ENCODE measurements around the gene ENGASE.

Gene ENGASE

DNA sequence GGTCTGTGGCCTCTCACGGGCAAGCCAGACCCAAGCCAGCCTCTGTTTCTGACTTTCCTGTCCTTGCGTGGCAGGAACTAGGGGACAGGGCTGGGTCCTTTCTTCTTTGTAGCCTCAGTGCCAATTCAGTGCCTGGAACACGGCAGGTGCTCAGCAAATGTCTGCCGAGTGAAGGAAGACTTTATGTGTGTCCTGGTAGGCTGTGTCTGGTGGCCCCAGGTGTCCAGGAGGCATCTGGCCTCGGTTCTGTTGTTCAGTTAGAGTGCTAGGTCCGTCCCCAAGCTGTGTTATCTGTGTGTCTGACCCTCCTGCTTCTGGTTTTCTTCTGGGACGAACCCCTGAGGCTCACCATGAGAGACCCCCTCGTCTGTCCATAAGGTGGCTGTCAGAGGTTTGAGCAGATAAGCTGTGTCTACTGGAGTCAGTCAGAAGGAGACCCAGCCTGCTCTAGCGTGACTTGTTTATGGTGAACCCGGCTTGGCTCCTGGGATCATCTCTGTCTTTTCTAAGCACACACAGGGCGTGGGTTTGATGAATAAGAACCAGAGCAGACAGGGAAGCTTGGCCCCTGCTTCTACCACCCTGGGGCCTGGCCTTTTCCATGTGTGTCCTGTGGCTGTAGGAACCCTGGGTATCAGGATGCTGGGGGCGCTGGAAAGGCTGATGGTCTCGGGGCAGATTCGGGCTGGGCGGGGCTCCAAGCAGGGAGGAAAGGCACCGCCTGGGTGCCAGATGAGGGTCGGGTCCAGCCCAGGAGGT is 39.3 kb downstream of the ENGASE start:
- DNase-seq (ENCODE audit: low read depth, low spot score) = no peak

DNA sequence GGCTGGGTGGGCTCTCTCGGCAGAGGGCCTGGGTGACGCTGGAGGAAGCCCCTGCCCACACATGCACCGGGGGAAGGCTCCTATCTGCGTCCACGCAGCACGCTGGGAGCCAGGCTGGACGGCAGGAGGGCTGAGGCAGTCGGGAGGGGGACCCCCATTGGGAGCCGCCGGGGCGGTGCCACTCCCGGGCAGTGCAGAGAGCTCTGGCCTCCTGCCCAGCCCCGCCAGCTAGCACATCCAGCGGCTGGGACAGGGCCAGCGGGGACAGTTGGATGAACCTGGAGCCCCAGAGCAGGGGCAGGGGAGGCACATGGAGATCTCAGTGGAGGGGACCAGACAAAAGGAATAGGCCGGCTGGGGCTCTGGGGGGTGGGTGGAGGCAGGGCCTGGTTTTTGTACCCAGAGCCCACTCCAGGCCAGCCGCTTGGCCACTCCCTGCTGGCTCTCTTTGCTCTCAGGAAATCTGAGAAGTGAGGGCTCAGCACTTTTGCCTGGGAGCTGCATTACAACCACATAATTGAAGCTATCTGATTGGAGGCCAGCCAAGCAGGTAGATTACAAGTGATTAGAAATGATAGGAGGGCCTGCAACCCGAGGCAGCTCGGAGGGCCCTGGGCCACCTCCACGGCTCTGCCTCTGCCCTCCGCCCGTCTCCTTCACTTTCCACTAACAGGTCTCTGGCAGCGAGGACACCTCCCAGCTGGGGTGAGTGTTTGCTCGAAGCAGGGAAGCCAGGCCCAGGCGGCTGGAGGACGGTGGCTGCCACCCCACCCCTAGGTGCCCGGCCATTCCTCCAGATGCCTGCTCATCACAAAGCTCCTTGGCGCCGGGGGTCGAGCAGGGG is 40.1 kb downstream of the ENGASE start:
- no peak for DNase-seq (ENCODE audit: low read depth, low spot score)

DNA sequence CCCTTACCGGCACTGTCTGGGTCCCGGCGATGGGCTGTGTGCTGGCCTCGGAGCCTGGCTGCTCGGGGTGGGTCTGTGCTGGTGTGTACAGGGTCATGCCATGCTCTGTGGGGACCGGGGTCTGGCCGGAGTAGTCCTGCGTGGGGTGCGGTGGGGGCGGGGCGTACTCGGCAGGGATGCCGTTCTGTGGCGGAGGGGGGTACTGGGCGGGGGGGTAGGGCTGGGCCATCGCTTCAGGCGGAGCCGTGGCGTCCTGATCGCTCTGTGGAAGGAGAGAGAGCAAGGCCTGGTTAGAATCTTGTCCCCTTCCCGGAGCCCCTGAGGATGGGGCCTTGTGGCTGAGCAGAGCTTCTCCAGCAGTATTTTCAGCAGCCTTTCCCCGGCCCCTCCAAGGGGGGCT is 40.9 kb downstream of the ENGASE start:
- DNase-seq (ENCODE audit: low read depth, low spot score) = no peak

DNA sequence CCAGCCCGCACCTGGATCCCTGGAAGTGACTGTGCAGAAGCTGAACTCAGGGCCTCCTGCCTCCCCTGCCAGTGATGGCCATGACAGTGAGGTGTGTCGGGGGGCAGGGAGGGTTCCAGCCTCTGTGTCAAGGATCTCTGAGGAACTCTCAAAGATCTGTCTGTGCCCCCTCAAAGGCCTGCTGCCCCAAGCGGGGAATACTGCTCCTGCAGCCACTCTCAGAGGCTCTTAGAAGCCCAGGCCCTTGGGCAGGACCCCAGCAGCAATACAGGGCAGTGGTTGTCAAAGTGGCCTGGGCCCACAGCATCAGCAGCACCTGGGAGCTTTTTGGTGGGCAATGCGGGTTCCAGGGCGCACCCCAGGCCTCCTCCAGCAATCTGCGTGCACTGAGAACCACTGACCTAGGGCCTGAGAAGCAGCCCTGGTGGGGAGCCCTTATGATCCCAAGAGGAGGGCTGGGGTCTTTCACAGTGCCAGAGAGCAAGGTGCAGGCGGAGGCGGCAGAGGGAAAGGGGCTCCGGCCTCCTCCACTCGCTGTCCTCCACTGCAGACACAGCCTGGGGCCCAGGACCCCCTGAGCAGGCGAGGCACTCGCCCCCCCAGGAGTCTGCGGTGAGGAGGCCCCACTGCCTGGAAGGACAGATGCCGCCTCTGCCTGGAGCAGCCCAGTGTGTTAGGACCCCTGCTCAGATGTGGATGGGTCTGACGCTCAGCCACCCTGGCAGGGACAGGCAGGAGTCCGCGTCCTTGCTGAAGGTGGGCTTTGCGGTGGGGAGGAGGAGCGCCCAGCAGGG is 42.1 kb downstream of the ENGASE start:
- DNase-seq (ENCODE audit: low read depth, low spot score) = no peak

DNA sequence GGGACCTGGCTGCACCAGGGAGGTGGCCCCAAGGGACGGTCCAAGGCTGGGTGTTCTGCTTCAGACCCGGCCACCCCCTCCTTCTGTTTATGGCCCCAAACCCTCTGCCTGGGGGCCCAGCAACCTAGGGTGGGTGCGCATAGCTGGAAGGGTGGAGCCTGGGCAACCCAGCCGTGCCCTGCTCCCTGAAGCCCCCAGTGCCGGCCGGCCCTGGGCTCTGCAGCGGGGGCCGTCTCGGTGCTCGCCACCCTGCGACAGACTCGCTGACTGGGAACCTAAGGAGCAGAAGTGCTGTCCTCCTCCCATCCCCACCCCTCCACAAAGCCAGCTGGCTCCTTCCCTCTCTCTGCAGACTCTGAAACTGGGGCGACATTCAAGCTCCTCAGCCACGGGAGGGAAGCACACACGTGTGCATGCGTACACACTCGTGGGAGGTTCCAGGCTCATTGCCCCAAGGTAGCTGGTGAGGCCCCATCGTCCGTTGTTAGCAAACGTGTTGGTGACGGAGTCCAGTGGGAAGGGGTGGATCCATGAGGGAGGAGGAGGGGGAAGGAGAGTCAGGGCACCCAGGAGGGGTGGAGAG is 43.4 kb downstream of the ENGASE start:
- DNase-seq (ENCODE audit: low read depth, low spot score) = no peak

DNA sequence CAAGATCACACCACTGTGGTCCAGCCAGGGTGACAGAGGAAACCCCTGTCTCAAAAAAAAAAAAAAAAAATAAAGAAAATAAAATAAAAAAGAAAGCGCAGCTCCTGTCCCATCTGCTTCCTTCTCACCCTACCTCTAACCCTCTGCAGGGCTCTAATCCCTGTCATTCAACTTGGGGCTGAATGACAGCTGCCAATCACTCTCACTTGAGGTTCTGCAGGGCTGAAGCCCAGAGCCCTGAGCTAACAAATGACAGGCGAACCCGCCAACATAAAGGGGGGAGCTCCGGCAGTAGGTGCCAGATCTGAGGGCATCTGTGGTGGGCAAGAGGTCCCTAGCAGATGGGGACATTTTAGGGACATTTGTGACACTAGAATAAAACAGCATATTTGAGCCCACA is 44.3 kb downstream of the ENGASE start:
- DNase-seq (ENCODE audit: low read depth, low spot score) = no peak

DNA sequence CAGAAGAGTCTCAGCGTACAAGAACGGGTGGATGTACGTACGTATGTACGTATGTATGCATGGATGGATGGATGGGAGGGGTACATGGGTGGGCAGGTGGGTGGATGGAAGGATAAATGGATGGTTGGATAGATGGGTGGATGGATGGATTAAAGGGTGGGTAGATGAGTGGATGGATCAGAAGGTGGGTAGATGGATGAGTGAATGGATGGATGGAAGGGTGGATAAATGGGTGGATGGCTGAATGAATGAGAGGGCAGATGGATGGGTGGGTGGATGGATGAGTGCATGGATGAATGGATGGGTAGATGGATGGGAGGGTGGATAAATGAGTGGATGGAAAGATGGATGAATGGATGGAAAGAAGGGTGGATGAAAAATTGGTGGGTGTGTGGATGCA is 45.6 kb downstream of the ENGASE start:
- DNase-seq (ENCODE audit: low read depth, low spot score) = no peak

DNA sequence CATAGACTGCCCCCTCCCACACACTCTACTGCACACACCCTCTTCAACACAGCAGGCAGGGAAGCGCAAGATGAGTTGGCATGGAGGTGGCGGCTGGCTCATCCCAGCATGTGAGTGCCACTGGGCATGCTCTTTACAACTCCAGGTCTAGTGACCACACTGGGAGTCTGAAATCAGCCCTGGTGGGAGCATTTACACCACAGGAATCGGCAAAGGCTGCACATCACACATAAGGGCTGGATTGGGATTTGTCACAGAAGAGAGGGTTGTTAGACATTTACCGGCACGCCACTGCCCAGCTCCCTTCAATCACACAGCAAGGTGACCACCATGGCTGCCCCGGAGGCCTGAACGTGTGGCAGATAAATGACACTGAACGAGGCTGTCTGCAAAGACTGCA is 49.4 kb downstream of the ENGASE start:
- DNase-seq (ENCODE audit: low read depth, low spot score) = no peak

DNA sequence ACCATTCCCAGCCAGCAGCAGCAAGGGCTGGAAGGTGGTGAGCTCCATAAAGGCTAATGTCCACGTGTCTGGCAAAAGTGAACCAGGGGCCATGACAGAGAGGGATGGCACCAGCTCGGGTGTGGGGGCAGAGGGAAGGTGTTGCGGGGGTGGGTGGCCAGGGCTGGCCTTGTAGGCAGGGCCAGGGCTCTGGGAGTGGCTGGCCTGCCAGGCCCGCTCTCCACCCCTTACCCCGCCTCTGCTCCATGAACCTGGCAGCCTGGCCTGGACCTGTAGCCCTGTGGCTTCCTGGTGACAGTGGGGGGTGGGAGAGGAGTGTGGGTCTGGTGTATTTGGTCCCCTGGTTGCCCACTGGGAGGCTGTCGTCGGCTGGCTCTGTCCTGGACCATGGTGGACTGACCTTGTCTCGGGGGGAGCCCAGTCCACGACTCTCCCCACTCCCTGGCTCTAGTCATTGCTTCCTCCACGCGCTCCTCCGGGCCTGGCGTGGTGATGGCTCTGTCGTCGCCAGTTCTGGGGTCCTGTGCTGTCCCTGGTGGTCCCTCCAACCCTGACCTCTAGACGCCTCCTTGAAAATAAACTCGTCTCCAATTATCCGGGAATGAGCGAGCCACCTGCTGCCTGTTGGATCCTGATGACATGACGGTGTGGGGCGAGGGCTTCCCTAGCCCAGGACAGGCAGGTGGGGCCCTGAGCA is 50.0 kb downstream of the ENGASE start:
- no peak for DNase-seq (ENCODE audit: low read depth, low spot score)

DNA sequence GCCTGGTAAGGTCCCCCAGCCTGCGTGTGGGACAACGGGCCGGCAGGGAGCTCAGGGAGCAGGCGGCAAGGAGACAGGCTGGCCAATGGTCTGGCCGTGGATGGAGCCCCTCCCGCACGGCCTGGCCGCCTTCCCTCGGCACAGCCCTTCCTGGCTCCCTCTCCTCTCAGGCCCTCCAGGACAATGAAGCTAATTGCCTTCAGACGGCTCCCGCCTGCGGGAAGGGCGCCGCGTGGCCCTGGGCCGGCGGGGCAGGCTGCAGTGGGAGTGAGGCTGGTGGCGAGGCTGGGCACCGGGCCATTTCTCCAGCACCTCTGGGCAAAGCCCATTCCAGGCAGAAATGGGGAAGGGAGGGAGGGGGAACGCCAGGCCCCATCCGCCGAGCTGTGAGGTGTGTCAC is 50.9 kb downstream of the ENGASE start:
- no peak for DNase-seq (ENCODE audit: low read depth, low spot score)

DNA sequence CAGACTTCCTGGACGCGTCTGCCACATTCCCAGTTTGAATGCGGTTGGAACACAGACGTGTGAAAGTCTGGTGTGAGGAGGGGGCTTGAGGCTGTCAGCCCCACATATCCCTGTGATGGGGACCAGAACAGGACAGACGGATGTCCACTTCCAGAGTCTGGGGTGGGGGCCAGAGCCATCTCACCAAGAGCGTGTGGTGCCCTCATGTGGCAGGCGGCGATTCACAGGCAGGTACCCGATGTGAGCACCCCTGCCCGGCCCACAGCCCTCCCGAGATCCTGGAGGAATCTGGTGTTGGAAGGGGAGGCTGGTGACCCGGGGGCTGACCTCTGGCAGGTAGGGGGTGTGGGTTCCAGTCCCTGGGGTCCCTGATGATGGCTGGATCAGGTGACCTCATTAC is 51.5 kb downstream of the ENGASE start:
- no peak for DNase-seq (ENCODE audit: low read depth, low spot score)

DNA sequence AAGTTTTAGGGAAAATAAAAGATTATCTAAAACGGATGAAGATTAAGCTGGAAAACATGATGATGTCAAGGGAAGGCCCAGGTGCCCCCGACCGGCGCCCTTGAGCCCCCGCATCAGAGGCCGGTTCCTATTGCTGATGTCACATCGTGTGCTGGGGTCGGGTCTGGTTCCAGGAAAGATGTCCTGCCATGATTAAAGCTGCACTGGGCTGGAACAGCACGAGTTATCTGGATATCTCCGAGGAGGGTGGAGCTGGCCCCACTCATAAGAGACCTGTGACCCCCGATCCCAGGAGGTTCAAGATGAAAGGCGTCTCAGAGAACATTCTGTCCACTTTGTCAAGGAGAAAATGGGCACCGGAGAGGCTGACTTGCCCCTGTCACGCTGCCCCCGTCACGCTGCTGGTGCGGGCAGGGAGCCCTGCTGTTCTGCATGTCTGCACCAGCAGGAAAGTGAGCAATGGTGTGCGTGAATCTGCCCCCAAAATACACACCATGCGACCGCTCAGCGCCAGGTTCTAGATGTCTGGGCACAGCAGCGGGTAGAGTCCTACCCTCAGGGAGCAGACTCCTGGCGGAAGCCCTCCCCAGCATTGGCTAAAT is 53.0 kb downstream of the ENGASE start:
- no peak for DNase-seq (ENCODE audit: low read depth, low spot score)

DNA sequence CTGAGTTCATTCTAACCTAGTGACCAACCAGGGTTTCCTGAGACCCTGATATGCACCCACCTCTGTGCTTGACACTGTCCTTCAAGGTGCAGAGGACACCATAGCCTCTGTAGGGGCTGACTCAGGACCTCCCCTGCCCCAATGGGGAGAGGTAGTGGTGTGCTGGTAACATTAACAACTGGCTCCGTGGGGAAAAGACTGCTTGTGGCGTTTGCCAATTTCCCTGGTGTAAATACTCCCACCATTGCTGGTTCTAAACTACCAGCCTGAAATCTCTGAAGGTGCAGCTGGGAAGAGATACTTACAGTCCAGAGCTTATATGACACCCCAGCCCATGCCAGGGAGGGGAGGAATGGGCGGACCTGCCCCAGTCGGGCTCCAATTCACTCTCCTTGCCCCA is 54.9 kb downstream of the ENGASE start:
- no peak for DNase-seq (ENCODE audit: low read depth, low spot score)

DNA sequence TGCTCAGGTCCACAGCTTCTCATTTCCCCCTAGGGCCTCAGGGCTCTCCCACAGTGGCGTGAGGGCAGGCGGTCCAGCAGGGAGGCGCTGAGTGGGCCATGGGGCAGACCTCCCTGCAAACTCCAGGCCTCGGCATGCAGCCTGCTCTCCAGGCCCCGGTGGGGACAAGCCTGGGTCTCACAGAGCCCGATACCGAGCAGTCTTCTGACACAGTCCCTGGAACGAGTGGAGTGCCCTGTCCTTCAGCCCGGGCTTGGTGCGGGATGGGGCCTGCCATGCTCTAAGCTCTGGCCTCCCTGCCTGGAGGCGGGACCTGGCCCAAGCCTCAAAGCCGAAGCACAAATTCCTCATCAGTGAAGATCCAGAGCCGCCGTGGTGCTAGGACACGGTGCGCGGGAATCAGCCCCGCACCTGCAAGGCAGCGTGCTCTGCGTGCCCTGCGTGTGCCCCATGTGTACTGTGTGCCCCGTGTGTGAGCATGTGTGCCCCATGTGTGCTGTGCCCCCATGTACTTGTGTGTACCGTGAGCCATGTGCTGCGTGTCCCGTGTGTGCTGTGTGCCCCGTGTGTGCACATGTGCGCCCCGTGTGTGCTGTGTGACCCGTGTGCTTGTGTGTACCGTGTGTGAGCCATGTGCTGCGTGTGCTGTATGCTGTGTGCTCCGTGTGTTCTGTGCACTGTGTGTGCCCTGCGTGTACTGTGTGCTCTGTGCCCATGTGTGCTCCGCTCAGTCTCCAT is 56.1 kb downstream of the ENGASE start:
- DNase-seq (ENCODE audit: low read depth, low spot score) = no peak

DNA sequence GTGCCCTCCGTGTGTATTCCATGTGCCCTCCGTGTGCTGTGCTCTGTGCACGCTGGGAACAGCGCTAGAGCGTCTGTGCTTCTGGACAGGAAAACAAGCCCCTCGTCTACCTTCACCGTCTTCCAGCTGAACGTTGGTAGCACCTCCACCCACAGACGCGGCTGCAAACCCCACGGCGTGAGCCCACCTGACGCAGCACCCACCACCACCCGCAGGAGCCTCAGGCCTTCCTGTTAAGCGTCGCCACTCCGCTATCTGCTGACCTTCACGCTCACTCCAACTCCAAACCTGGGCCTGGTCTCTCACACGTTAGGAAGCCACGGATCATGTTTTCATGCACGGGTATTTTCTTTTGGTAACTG is 56.6 kb downstream of the ENGASE start:
- no peak for DNase-seq (ENCODE audit: low read depth, low spot score)

DNA sequence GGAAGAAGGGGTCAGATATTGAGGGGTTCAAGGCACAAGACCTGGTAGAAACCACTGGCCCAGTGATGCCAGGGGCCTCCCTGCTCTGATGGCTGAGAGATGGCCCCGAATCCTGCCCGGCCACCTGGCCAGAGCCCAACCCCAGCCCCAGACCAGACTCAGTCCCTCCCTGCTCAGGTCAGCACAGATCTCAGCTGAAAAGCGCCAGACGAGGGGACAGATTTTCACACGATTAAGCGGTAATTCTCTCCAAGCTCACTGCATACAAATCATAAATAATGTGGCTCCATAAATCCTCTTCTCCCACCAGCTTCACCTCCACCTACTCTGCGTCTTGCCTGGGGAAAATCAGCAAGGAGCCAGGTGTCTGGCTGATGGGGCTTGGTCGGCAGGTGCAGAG is 57.1 kb downstream of the ENGASE start:
- DNase-seq (ENCODE audit: low read depth, low spot score) = no peak

DNA sequence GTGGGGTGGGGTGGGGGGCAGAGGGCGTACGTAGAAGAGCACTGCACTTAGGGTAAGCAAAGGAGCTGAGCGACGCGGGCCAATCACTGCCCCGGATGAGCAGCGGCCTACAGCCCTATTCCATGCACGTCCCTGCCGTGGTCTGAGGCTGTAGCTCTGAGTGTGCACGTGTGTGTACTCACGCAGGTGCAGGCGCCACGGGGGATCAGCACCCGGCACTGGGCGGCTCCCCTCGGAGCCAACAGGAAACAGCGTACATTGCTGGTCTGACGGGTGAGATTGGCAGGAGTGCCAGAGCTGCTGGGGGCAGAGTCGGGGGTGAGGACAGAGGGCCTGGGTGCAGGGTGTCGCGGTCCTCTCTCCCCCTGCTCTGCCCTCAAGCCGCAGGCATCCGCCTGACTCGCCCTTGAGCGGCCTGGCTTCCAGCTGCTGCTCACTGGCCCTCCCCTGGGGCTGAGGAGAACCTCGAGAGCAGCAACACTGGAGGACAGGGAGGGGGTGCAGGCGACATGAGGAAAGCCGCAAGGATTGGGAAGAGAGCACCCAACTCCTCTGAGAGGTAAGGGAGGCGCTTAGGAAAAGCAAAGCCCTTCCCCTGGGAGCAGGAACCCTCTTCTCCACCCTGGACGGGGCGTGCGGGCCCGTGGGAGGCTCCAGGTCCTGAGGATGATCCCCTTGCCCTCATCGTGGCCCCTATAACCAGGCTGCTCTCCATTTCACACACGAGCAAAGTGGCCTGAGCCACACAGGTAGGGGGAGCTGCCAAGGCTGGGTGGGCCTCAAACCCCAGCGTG is 57.8 kb downstream of the ENGASE start:
- no peak for DNase-seq (ENCODE audit: low read depth, low spot score)

DNA sequence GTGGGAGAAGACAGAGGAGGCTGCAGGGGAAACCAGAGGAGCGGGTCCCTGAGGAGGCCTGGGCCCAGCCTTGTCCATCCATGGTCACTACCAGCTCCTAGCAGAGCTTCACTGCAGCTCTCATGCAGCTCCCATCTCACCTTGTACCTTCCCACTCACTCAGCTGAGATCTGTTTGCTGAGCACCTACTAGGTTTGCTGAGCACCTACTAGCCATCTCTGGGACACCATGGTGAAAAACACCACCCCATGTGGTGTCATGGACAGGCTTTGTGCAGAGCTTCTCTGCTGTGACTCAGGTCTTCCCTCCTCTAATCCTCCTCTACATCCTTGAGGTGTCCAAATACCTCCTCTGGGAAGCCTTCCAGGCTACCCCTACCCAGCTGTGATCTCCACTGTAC is 58.6 kb downstream of the ENGASE start:
- DNase-seq (ENCODE audit: low read depth, low spot score) = no peak

DNA sequence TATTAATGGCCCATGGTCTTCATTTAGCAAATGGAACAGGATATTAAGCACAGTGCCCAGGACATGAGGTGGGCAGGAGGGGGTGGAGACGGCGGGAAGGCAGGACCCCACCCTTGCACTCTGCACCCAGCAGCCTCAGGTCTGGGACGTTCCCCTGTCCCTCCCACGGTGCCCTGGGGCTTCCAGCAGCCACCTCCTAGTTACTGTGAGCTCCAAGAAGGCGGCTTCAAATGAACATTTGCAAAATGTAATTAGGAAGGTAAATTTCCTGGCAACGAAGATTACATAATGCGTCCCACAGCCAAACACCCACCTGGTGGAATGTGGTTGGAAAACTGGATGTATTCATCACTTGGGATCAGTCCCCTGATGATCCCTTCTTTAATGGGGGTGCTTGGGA is 59.4 kb downstream of the ENGASE start:
- no peak for DNase-seq (ENCODE audit: low read depth, low spot score)

DNA sequence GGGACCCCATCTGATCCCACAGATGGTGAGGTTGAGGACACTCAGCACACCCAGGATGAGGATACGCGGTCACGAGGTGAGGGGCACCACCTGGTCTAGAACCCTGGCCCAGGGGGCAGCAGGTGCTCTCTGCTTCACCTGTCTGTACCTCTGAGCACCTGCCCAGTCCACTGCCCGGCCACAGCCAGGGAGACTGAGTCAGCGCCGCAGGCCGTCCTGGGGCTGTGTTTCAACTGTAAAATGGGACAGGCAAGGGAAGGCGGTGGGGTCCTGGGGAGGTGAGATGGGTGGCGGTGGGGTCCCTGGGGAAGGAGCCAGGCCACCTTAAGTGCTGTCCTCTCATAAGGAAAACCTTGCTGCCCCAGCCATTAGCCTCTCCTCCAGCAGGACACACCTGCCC is 60.4 kb downstream of the ENGASE start:
- no peak for DNase-seq (ENCODE audit: low read depth, low spot score)

Measured in iPS DF 19.7 (cell line).